NB4 (cell line): Measurements from ENCODE around the gene IFNL2.

ENCODE experiments used
- POLR2A ChIP-seq: IDR thresholded peaks from 2 replicates; pipeline ENCODE4 v1.6.1; 2011; ENCODE audit warnings: mild to moderate bottlenecking; ENCODE audit not compliant: insufficient read length; ENCODE audit errors: extremely low read depth
- TF ChIP-seq, protein P1 (sequence below): IDR thresholded peaks from one replicate; pipeline ENCODE4 v1.5.1; 2012; ENCODE audit warnings: low read depth, low read length
- TF ChIP-seq, protein P2 (sequence below): IDR thresholded peaks from 2 replicates; pipeline ENCODE4 v1.6.1; 2011; ENCODE audit warnings: low read depth, low read length

DNA sequence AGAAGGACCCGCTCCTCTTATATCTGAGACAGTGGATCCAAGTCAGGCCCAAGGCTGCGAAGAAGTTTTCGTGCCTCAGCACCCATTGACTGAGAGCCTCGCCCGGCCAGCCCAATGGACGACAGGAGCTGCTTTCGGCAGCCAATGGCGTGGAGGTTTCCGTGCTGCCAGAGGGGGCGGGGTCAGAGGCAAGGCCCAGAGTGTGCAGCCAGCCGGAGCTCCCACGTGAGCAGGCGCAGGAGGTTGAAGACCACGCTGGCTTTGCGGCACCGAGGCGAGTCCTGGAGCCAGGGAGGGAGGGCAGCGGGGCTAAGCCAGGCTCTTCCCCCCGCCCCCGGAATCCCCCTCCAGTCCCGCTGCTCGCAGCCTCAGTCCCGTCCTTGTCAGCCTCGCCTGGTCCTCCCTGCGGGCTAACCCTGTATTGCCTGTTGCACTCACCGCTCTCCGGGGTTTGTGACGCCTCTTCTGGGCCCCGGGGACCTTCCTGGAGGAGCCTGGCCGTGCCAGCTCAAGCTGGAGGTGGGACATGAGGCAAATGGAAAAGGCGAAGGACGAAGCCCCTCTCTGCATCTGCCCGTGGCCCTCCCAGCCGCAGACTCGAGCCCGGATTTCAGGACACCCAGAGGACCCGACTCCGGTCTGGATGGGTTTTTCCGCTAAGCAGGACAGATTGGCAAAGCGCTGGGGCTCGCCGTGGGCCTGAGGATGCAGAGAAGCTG is 21.1 kb upstream of the IFNL2 start:
- TF ChIP-seq, protein P1, sequence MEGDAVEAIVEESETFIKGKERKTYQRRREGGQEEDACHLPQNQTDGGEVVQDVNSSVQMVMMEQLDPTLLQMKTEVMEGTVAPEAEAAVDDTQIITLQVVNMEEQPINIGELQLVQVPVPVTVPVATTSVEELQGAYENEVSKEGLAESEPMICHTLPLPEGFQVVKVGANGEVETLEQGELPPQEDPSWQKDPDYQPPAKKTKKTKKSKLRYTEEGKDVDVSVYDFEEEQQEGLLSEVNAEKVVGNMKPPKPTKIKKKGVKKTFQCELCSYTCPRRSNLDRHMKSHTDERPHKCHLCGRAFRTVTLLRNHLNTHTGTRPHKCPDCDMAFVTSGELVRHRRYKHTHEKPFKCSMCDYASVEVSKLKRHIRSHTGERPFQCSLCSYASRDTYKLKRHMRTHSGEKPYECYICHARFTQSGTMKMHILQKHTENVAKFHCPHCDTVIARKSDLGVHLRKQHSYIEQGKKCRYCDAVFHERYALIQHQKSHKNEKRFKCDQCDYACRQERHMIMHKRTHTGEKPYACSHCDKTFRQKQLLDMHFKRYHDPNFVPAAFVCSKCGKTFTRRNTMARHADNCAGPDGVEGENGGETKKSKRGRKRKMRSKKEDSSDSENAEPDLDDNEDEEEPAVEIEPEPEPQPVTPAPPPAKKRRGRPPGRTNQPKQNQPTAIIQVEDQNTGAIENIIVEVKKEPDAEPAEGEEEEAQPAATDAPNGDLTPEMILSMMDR = no peak
- no peak for TF ChIP-seq POLR2A
- TF ChIP-seq, protein P2, sequence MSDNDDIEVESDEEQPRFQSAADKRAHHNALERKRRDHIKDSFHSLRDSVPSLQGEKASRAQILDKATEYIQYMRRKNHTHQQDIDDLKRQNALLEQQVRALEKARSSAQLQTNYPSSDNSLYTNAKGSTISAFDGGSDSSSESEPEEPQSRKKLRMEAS = no peak
